IPS-15b (cell line): Measurements from ENCODE around the gene PLEKHA5.
"Not testable (repeated sequence)": the region's sequence is repeated elsewhere in the genome, so short reads cannot be mapped to it uniquely, and the experiment has no call there.

ENCODE experiments used
- H3K27me3 ChIP-seq: one replicate; pipeline ENCODE4 v1.6.1; 2013; ENCODE audit warnings: low read length; ENCODE audit not compliant: control insufficient read depth, insufficient read depth
- H3K36me3 ChIP-seq: one replicate; pipeline ENCODE4 v1.6.1; 2013; ENCODE audit warnings: low read length; ENCODE audit not compliant: control insufficient read depth, insufficient read depth
- H3K4me1 ChIP-seq: one replicate; pipeline ENCODE4 v1.6.1; 2013; ENCODE audit warnings: mild to moderate bottlenecking, low read length; ENCODE audit not compliant: control insufficient read depth, insufficient read depth
- H3K4me3 ChIP-seq: one replicate; pipeline ENCODE4 v1.5.1; 2013; ENCODE audit warnings: low read depth, low read length
- H3K9ac ChIP-seq: one replicate; pipeline ENCODE4 v1.6.1; 2013; ENCODE audit warnings: low read depth, mild to moderate bottlenecking, low read length
- H3K9me3 ChIP-seq: one replicate; pipeline ENCODE4 v1.6.1; 2013; ENCODE audit warnings: mild to moderate bottlenecking, low read length; ENCODE audit not compliant: control insufficient read depth, insufficient read depth

Gene PLEKHA5

GRCh38 chr12:19227880-19228210 lies 98.3 kb downstream of the PLEKHA5 start:
- H3K9ac ChIP-seq = no peak overlapping the region

GRCh38 chr12:19229021-19229420 lies 99.5 kb downstream of the PLEKHA5 start:
- H3K9me3 ChIP-seq, H3K9ac ChIP-seq, H3K36me3 ChIP-seq, H3K27me3 ChIP-seq, H3K4me3 ChIP-seq: not testable (repeated sequence)
- peaks cover 14% of the 10 kb centered on the region for H3K4me1 ChIP-seq

More at GRCh38 chr12:19227880-19228210, 98.3 kb downstream of the PLEKHA5 start:
- Histone ChIP-seq H3K4me1 (peaks cover 4% of the 10 kb centered on the region), H3K27me3 (no peaks in the 10 kb centered on the region), H3K4me3 (no peak overlapping the region), H3K9me3 (no peaks in the 10 kb centered on the region), H3K36me3 (no peaks in the 10 kb centered on the region)

- Histone ChIP-seq H3K9ac (no peak overlapping the region), H3K9me3 (no peaks in the 10 kb centered on the region), H3K4me1 (peaks cover 19% of the 10 kb centered on the region), H3K27me3 (no peaks in the 10 kb centered on the region), H3K4me3 (no peak overlapping the region), H3K36me3 (no peaks in the 10 kb centered on the region)
These were observed 100.8 kb downstream of the PLEKHA5 start for GRCh38 chr12:19230299-19230866.

- Histone ChIP-seq H3K27me3 (no peaks in the 10 kb centered on the region), H3K9me3 (no peaks in the 10 kb centered on the region), H3K36me3 (no peaks in the 10 kb centered on the region), H3K4me3 (no peak overlapping the region), H3K9ac (no peak overlapping the region), H3K4me1 (peaks cover 22% of the 10 kb centered on the region)
These were observed 101.4 kb downstream of the PLEKHA5 start for GRCh38 chr12:19230896-19231295.

GRCh38 chr12:19234171-19234704 lies 104.7 kb downstream of the PLEKHA5 start:
- H3K9me3 ChIP-seq = no peaks in the 10 kb centered on the region
- H3K27me3 ChIP-seq = no peaks in the 10 kb centered on the region
- H3K36me3 ChIP-seq = no peaks in the 10 kb centered on the region
- H3K4me3 ChIP-seq = no peak overlapping the region
- no peak overlapping the region for H3K9ac ChIP-seq
- H3K4me1 ChIP-seq = peaks cover 19% of the 10 kb centered on the region

GRCh38 chr12:19234981-19235871 lies 105.7 kb downstream of the PLEKHA5 start:
- no peak overlapping the region for H3K9ac ChIP-seq
- H3K4me1 ChIP-seq = peaks cover 19% of the 10 kb centered on the region
- H3K27me3 ChIP-seq = no peaks in the 10 kb centered on the region
- no peaks in the 10 kb centered on the region for H3K9me3 ChIP-seq
- H3K36me3 ChIP-seq = no peaks in the 10 kb centered on the region
- H3K4me3 ChIP-seq = no peak overlapping the region

- H3K36me3 ChIP-seq = no peaks in the 10 kb centered on the region
- no peaks in the 10 kb centered on the region for H3K9me3 ChIP-seq
- no peak overlapping the region for H3K9ac ChIP-seq
- no peak overlapping the region for H3K4me3 ChIP-seq
- peaks cover 19% of the 10 kb centered on the region for H3K4me1 ChIP-seq
- H3K27me3 ChIP-seq = no peaks in the 10 kb centered on the region
These were observed 107.1 kb downstream of the PLEKHA5 start for GRCh38 chr12:19236656-19237055.

GRCh38 chr12:19238540-19238939 lies 109.0 kb downstream of the PLEKHA5 start:
- H3K4me3 ChIP-seq = no peak overlapping the region
- H3K36me3 ChIP-seq = no peaks in the 10 kb centered on the region
- H3K4me1 ChIP-seq = peaks cover 14% of the 10 kb centered on the region
- H3K9me3 ChIP-seq = no peaks in the 10 kb centered on the region
- no peak overlapping the region for H3K9ac ChIP-seq
- H3K27me3 ChIP-seq = no peaks in the 10 kb centered on the region

GRCh38 chr12:19239102-19239501 lies 109.6 kb downstream of the PLEKHA5 start:
- Histone ChIP-seq H3K4me1 (peaks cover 8% of the 10 kb centered on the region), H3K27me3 (no peaks in the 10 kb centered on the region), H3K9me3 (no peaks in the 10 kb centered on the region), H3K36me3 (no peaks in the 10 kb centered on the region), H3K4me3 (no peak overlapping the region), H3K9ac (no peak overlapping the region)

- no peaks in the 10 kb centered on the region for H3K9me3 ChIP-seq
- H3K4me3 ChIP-seq = no peak overlapping the region
- H3K9ac ChIP-seq = no peak overlapping the region
These were observed 110.2 kb downstream of the PLEKHA5 start for GRCh38 chr12:19239616-19240234.

GRCh38 chr12:19242581-19242980 lies 113.0 kb downstream of the PLEKHA5 start:
- no peaks in the 10 kb centered on the region for H3K9me3 ChIP-seq
- H3K9ac ChIP-seq = no peak overlapping the region
- no peaks in the 10 kb centered on the region for H3K27me3 ChIP-seq
- H3K4me1 ChIP-seq = no peaks in the 10 kb centered on the region
- H3K36me3 ChIP-seq = no peaks in the 10 kb centered on the region
- H3K4me3 ChIP-seq = no peak overlapping the region

More at GRCh38 chr12:19239616-19240234, 110.2 kb downstream of the PLEKHA5 start:
- H3K4me1 ChIP-seq = peaks cover 4% of the 10 kb centered on the region
- H3K27me3 ChIP-seq = no peaks in the 10 kb centered on the region
- H3K36me3 ChIP-seq = no peaks in the 10 kb centered on the region
